Mesenchymal stem cell (in vitro differentiated cells and primary cell): ENCODE data around the gene FIG4.

ENCODE experiments used
- DNase-seq: peaks from one replicate; pipeline ENCODE4 v3.0.0-alpha.2; 2013
- H2AFZ ChIP-seq: one replicate; pipeline ENCODE4 v1.6.1; 2013; ENCODE audit warnings: low read depth, mild to moderate bottlenecking, control low read depth, inconsistent platforms, low read length, moderate library complexity
- H2AK5ac ChIP-seq: 2 replicates; pipeline ENCODE4 v1.6.1; 2013; ENCODE audit warnings: low read length, moderate library complexity, mild to moderate bottlenecking, inconsistent platforms; ENCODE audit not compliant: severe bottlenecking
- H2BK120ac ChIP-seq: one replicate; pipeline ENCODE4 v1.6.1; 2013; ENCODE audit warnings: low read depth, mild to moderate bottlenecking, inconsistent platforms, low read length, moderate library complexity
- H2BK12ac ChIP-seq, 2 experiments: one replicate each; pipeline ENCODE4 v1.6.1; 2013; ENCODE audit warnings: inconsistent platforms in 2 of 2, low read length in 2 of 2, mild to moderate bottlenecking in 2 of 2, moderate library complexity in 2 of 2, control low read depth in 1 of 2
- H2BK15ac ChIP-seq: one replicate; pipeline ENCODE4 v1.6.1; 2013; ENCODE audit warnings: mild to moderate bottlenecking, low read depth, inconsistent platforms; ENCODE audit not compliant: poor library complexity, severe bottlenecking
- H2BK5ac ChIP-seq: 2 replicates; pipeline ENCODE4 v1.6.1; 2013; ENCODE audit warnings: low read depth, mild to moderate bottlenecking, low read length, control low read depth, inconsistent platforms; ENCODE audit not compliant: poor library complexity, severe bottlenecking
- H3K14ac ChIP-seq, 2 experiments: one replicate each; pipeline ENCODE4 v1.6.1; 2013; ENCODE audit warnings: inconsistent platforms in 2 of 2, low read length in 2 of 2, control low read depth in 1 of 2, mild to moderate bottlenecking in 1 of 2, moderate library complexity in 1 of 2
- H3K18ac ChIP-seq, 2 experiments: one replicate each; pipeline ENCODE4 v1.6.1; 2013; ENCODE audit warnings: inconsistent platforms in 2 of 2, low read length in 2 of 2, control low read depth in 1 of 2, low read depth in 1 of 2, mild to moderate bottlenecking in 1 of 2
- H3K23ac ChIP-seq, 2 experiments: one replicate each; pipeline ENCODE4 v1.6.1; 2013; ENCODE audit warnings: inconsistent platforms in 2 of 2, low read length in 2 of 2, mild to moderate bottlenecking in 2 of 2, moderate library complexity in 2 of 2, control low read depth in 1 of 2
- H3K27ac ChIP-seq: 2 replicates; pipeline ENCODE4 v1.5.1; 2013; ENCODE audit warnings: mild to moderate bottlenecking, moderate library complexity, low read length, control low read depth, inconsistent platforms; ENCODE audit not compliant: poor library complexity, severe bottlenecking
- H3K27me3 ChIP-seq, 2 experiments: 2 replicates each; pipeline versions ENCODE4 v1.6.1 to v1.7.0; 2013; ENCODE audit warnings: low read length in 2 of 2, mild to moderate bottlenecking in 2 of 2, moderate library complexity in 2 of 2, control low read depth in 1 of 2, inconsistent platforms in 1 of 2; ENCODE audit not compliant: control insufficient read depth in 1 of 2, insufficient read depth in 1 of 2
- H3K36me3 ChIP-seq, 2 experiments: 2 replicates each; pipeline versions ENCODE4 v1.6.1 to v1.7.0; 2013; ENCODE audit warnings: low read length in 2 of 2, control low read depth in 1 of 2, inconsistent platforms in 1 of 2, low read depth in 1 of 2, mild to moderate bottlenecking in 1 of 2; ENCODE audit not compliant: insufficient read depth in 2 of 2, control insufficient read depth in 1 of 2
- H3K4ac ChIP-seq, 2 experiments: one replicate each; pipeline ENCODE4 v1.6.1; 2013; ENCODE audit warnings: inconsistent platforms in 2 of 2, low read length in 2 of 2, mild to moderate bottlenecking in 2 of 2, moderate library complexity in 2 of 2, control low read depth in 1 of 2, low read depth in 1 of 2
- H3K4me1 ChIP-seq: 2 replicates; pipeline ENCODE4 v1.6.1; 2013; ENCODE audit warnings: low read depth, low read length, control low read depth; ENCODE audit not compliant: control insufficient read depth, insufficient read depth
- H3K4me2 ChIP-seq: 2 replicates; pipeline ENCODE4 v1.6.1; 2013; ENCODE audit warnings: low read length, mild to moderate bottlenecking, inconsistent platforms; ENCODE audit not compliant: poor library complexity, severe bottlenecking
- H3K4me3 ChIP-seq, 2 experiments: 2 replicates each; pipeline versions ENCODE4 v1.5.1 to v1.7.0; 2013; ENCODE audit warnings: low read length in 2 of 2, mild to moderate bottlenecking in 2 of 2, control low read depth in 1 of 2, low read depth in 1 of 2; ENCODE audit not compliant: insufficient read depth in 1 of 2
- H3K79me1 ChIP-seq: replicated peaks from 2 replicates; pipeline ENCODE4 v1.6.1; 2013; ENCODE audit warnings: mild to moderate bottlenecking, control low read depth, low read length, inconsistent platforms; ENCODE audit not compliant: poor library complexity, severe bottlenecking
- H3K9ac ChIP-seq: 2 replicates; pipeline ENCODE4 v1.7.0; 2013; ENCODE audit warnings: mild to moderate bottlenecking, low read length, moderate library complexity
- H3K9me3 ChIP-seq: 2 replicates; pipeline ENCODE4 v1.7.0; 2013; ENCODE audit warnings: mild to moderate bottlenecking, low read length; ENCODE audit not compliant: control insufficient read depth
- H4K8ac ChIP-seq: one replicate; pipeline ENCODE4 v1.6.1; 2013; ENCODE audit warnings: inconsistent platforms, mild to moderate bottlenecking, low read length, moderate library complexity
- H4K91ac ChIP-seq: one replicate; pipeline ENCODE4 v1.6.1; 2013; ENCODE audit warnings: mild to moderate bottlenecking, low read length, inconsistent platforms
- WGBS: methylation state at CpG from one replicate; pipeline ENCODE4 v1.1.7; 2013; ENCODE audit warnings: mixed read lengths; 5-methylcytosine and 5-hydroxymethylcytosine counted together

FIG4 gene

DNA sequence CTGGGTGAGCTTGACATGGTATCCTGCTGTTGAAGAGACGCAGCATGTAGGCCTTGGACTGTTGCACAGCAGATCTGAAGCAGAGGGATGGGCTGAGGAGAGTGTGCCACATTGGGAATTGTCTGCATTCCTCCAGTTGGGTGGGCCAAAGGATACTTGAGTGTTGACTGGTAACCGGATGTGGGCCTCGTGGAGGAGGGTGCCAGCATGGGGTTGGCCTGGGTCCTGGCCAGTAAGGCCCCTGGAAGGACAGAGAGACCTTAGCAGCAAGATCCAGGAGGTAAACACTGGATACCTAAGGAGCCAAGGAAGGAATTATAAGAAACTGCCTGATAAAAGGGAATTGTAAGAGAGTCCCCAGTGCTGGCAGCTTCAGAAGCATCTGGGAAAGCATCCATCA, 76.9 kb downstream of the FIG4 start:
- Histone ChIP-seq H3K4ac (no peak overlapping the region), H2BK5ac (no peak overlapping the region), H3K4me3 (no peak overlapping the region), H3K23ac (no peak overlapping the region), H3K36me3 (peaks cover 8 to 20% of the 10 kb centered on the region in 2 experiments), H3K79me1 (no peaks in the 10 kb centered on the region), H2BK12ac (no peak overlapping the region), H3K4me1 (peaks cover 3% of the 10 kb centered on the region), H3K9me3 (no peaks in the 10 kb centered on the region), H2AK5ac (no peak overlapping the region), H2BK120ac (no peak overlapping the region), H3K18ac (no peak overlapping the region), H3K4me2 (no peak overlapping the region), H3K14ac (no peak overlapping the region), H2AFZ (no peak overlapping the region), H3K9ac (peak overlapping the region; percentile 68), H4K91ac (no peak overlapping the region), H3K27me3 (no peaks in the 10 kb centered on the region), H3K27ac (no peak overlapping the region), H2BK15ac (no peak overlapping the region), H4K8ac (no peak overlapping the region)
- 92% methylated on average over 3 of the region's 3 CpGs for WGBS
- DNase-seq: no peak

DNA sequence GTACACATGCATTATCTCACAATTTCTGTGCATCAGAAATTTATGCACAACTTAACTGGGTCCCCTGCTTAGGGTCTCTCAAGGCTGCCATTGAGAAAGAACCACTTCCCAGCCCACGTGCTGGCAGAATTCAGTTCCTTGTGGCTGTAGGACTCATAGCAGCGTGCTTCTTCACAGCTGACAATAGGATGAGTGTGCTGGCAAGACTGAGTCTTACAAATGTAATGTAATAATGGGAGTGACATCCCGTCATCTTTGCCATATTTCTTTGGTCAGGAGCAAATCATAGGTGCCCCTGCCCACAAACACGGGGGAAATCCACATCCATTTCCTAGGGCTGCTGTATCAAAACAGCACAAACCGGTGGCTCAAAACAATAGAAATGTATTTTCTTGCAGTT, 77.4 kb downstream of the FIG4 start:
- H2BK120ac ChIP-seq: no peak overlapping the region
- H3K9me3 ChIP-seq: no peaks in the 10 kb centered on the region
- no peak overlapping the region for H3K23ac ChIP-seq
- H3K4me1 ChIP-seq: peaks cover 4% of the 10 kb centered on the region
- no peak overlapping the region for H3K4me2 ChIP-seq
- no peaks in the 10 kb centered on the region for H3K27me3 ChIP-seq
- H3K18ac ChIP-seq: no peak overlapping the region
- no peak overlapping the region for H4K91ac ChIP-seq
- no peak for DNase-seq
- no peak overlapping the region for H2BK15ac ChIP-seq
- H3K9ac ChIP-seq: peak overlapping the region; percentile 68
- no peaks in the 10 kb centered on the region for H3K79me1 ChIP-seq
- H3K4ac ChIP-seq: no peak overlapping the region
- no peak overlapping the region for H4K8ac ChIP-seq
- no peak overlapping the region for H2AFZ ChIP-seq
- H2BK12ac ChIP-seq: no peak overlapping the region
- H3K27ac ChIP-seq: no peak overlapping the region
- H3K14ac ChIP-seq: no peak overlapping the region
- H3K4me3 ChIP-seq: no peak overlapping the region
- peaks cover 8 to 20% of the 10 kb centered on the region in 2 experiments for H3K36me3 ChIP-seq
- WGBS: 96% methylated on average over 5 of the region's 5 CpGs
- H2BK5ac ChIP-seq: no peak overlapping the region
- no peak overlapping the region for H2AK5ac ChIP-seq

DNA sequence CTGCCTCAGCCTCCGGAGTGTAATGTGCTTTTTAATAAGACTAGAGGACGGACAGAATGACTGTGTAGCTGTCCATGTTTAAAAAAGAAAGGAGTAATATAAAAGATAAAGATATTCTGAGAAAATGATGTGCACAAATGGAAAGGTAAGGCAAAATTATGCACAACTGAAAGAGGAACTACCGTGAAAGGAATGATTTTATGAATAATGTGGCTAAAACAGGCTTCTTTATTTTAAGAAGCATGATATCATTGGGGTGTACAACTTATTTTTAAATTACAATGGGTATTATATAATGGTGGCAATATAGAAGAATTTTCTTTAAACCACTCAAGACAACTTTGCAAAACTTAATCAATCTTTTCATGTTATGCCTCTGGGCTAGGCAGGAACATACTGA, 78.1 kb downstream of the FIG4 start:
- H3K79me1 ChIP-seq: no peaks in the 10 kb centered on the region
- peaks cover 8 to 18% of the 10 kb centered on the region in 2 experiments for H3K36me3 ChIP-seq
- H3K27me3 ChIP-seq: no peaks in the 10 kb centered on the region
- H4K8ac ChIP-seq: no peak overlapping the region
- no peak overlapping the region for H2BK12ac ChIP-seq
- no peak overlapping the region for H2AK5ac ChIP-seq
- H3K4me1 ChIP-seq: peaks cover 6% of the 10 kb centered on the region
- no peak overlapping the region for H3K23ac ChIP-seq
- no peak overlapping the region for H2BK15ac ChIP-seq
- H3K9me3 ChIP-seq: no peaks in the 10 kb centered on the region
- no peak overlapping the region for H3K27ac ChIP-seq
- H3K18ac ChIP-seq: no peak overlapping the region
- WGBS: 96% methylated on average over 3 of the region's 3 CpGs
- no peak overlapping the region for H3K14ac ChIP-seq
- H2BK5ac ChIP-seq: no peak overlapping the region
- no peak for DNase-seq
- no peak overlapping the region for H3K4me3 ChIP-seq
- H3K9ac ChIP-seq: no peak overlapping the region
- H4K91ac ChIP-seq: no peak overlapping the region
- no peak overlapping the region for H3K4ac ChIP-seq
- no peak overlapping the region for H3K4me2 ChIP-seq
- no peak overlapping the region for H2AFZ ChIP-seq
- H2BK120ac ChIP-seq: no peak overlapping the region

DNA sequence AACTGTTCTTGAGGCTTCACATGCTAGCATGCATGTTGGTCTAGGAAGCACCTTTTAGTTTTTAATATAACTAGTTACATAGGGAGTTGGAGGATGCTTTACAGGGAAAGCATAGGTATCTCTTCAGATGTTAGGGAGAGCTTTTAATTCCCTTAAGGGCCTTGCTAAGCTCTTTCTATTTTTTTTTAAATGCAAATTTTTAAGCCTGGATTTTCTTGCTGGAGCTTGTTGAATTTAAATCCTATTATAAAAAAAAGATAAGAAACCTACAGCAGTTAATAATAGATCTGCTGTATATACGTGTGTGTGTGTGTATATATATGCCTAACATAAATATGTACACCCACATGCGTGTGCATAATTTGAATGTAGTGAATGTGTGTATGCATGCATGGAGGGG, 79.0 kb downstream of the FIG4 start:
- WGBS: 100% methylated on average over 1 of the region's 2 CpGs

More for the DNA sequence above, 79.0 kb downstream of the FIG4 start:
- H4K91ac ChIP-seq: no peak overlapping the region
- no peak overlapping the region for H3K23ac ChIP-seq
- no peak overlapping the region for H2BK5ac ChIP-seq
- no peak for DNase-seq
- H3K4ac ChIP-seq: no peak overlapping the region
- no peaks in the 10 kb centered on the region for H3K9me3 ChIP-seq
- no peak overlapping the region for H3K4me3 ChIP-seq
- no peak overlapping the region for H3K4me2 ChIP-seq
- H3K79me1 ChIP-seq: no peaks in the 10 kb centered on the region
- no peaks in the 10 kb centered on the region for H3K27me3 ChIP-seq
- H3K36me3 ChIP-seq: peaks cover 8 to 15% of the 10 kb centered on the region in 2 experiments
- H2BK15ac ChIP-seq: no peak overlapping the region
- H3K9ac ChIP-seq: no peak overlapping the region
- H2BK12ac ChIP-seq: no peak overlapping the region
- H4K8ac ChIP-seq: no peak overlapping the region
- no peak overlapping the region for H3K27ac ChIP-seq
- H3K4me1 ChIP-seq: peaks cover 6% of the 10 kb centered on the region
- H2BK120ac ChIP-seq: no peak overlapping the region
- no peak overlapping the region for H2AFZ ChIP-seq
- no peak overlapping the region for H3K18ac ChIP-seq
- no peak overlapping the region for H3K14ac ChIP-seq
- no peak overlapping the region for H2AK5ac ChIP-seq
